HEK293 (cell line): ENCODE results near the gene SH2D1B.

ENCODE experiments used
- CTCF ChIA-PET: fragments of 350-600 bp; formaldehyde crosslinking; extraction: SDS; loops from one replicate; lab custom pipeline; 2021; ENCODE audit warnings: antibody characterized with exemption; lab: Yijun Ruan, JAX
- POLR2A ChIA-PET: fragments of 300-600 bp; formaldehyde crosslinking; extraction: SDS; loops from one replicate; lab custom pipeline; 2020; ENCODE audit warnings: antibody characterized with exemption, inconsistent platforms; lab: Yijun Ruan, JAX
- H3K27ac ChIP-seq: fragments of 200-500 bp; sonication (Bioruptor generic); 2 replicates; pipeline ENCODE4 v1.5.1; 2014; ENCODE audit warnings: low read depth, low read length, control low read depth, inconsistent platforms; ENCODE audit errors: extremely low read depth
- H3K36me3 ChIP-seq, 2 experiments: fragments of 200-500 bp in 1 of 2; sonication (Bioruptor generic) in 1 of 2; 1 replicate in 1 of 2; 2 replicates in 1 of 2; pipeline ENCODE4 v1.5.1; 2014 to 2017; ENCODE audit warnings: inconsistent platforms in 2 of 2, low read length in 2 of 2; ENCODE audit not compliant: control insufficient read depth in 2 of 2, insufficient read depth in 1 of 2
- H3K4me1 ChIP-seq: fragments of 200-500 bp; sonication (Bioruptor generic); 2 replicates; pipeline ENCODE4 v1.5.1; 2014; ENCODE audit warnings: mild to moderate bottlenecking, low read length, inconsistent platforms; ENCODE audit not compliant: control insufficient read depth, insufficient read depth
- H3K4me3 ChIP-seq: 2 replicates; pipeline ENCODE4 v1.5.1; 2011; ENCODE audit warnings: low read depth, mild to moderate bottlenecking, control low read depth, low read length, moderate library complexity
- H3K9me3 ChIP-seq: fragments of 200-500 bp; sonication (Bioruptor generic); 2 replicates; pipeline ENCODE4 v1.5.1; 2014; ENCODE audit warnings: low read depth, low read length, inconsistent platforms; ENCODE audit not compliant: control insufficient read depth, insufficient read depth
- BCL11A ChIP-seq: fragments of 450-650 bp; formaldehyde crosslinking; IDR thresholded peaks from 2 replicates; pipeline ENCODE4 v1.5.1; 2016; ENCODE audit warnings: low read depth, missing biosample characterization, missing genetic modification characterization
- EGR2 ChIP-seq: fragments of 450-650 bp; formaldehyde crosslinking; IDR thresholded peaks from 2 replicates; pipeline ENCODE4 v1.5.1; 2016; ENCODE audit warnings: low read depth, missing biosample characterization, missing genetic modification characterization
- GLIS2 ChIP-seq: fragments of 450-650 bp; formaldehyde crosslinking; IDR thresholded peaks from 2 replicates; pipeline ENCODE4 v1.5.1; 2016; ENCODE audit warnings: missing biosample characterization, missing genetic modification characterization
- HIC1 ChIP-seq: fragments of 450-650 bp; formaldehyde crosslinking; IDR thresholded peaks from 2 replicates; pipeline ENCODE4 v1.5.1; 2016; ENCODE audit warnings: missing biosample characterization, missing genetic modification characterization
- IKZF3 ChIP-seq: fragments of 450-650 bp; IDR thresholded peaks from 2 replicates; pipeline ENCODE4 v1.5.0; 2018; ENCODE audit warnings: missing biosample characterization, mild to moderate bottlenecking, missing genetic modification characterization, moderate library complexity
- YY2 ChIP-seq: fragments of 450-650 bp; formaldehyde crosslinking; IDR thresholded peaks from 2 replicates; pipeline ENCODE4 v1.5.1; 2016; ENCODE audit warnings: missing biosample characterization, missing genetic modification characterization
- ZNF148 ChIP-seq: fragments of 450-650 bp; formaldehyde crosslinking; IDR thresholded peaks from 2 replicates; pipeline ENCODE4 v1.5.0; 2017; ENCODE audit warnings: missing biosample characterization, missing genetic modification characterization, borderline replicate concordance
- ZNF18 ChIP-seq: fragments of 450-650 bp; formaldehyde crosslinking; IDR thresholded peaks from 2 replicates; pipeline ENCODE4 v1.5.1; 2016; ENCODE audit warnings: missing biosample characterization, missing genetic modification characterization
- ZNF184 ChIP-seq: fragments of 450-650 bp; IDR thresholded peaks from 2 replicates; pipeline ENCODE4 v1.5.1; 2018; ENCODE audit warnings: missing biosample characterization, mild to moderate bottlenecking, missing genetic modification characterization
- ZNF202 ChIP-seq: fragments of 450-650 bp; formaldehyde crosslinking; IDR thresholded peaks from 2 replicates; pipeline ENCODE4 v1.5.1; 2016; ENCODE audit warnings: missing biosample characterization, missing genetic modification characterization, borderline replicate concordance
- ZNF423 ChIP-seq: fragments of 450-650 bp; formaldehyde crosslinking; IDR thresholded peaks from 2 replicates; pipeline ENCODE4 v1.5.1; 2016; ENCODE audit warnings: missing biosample characterization, missing genetic modification characterization
- ZNF473 ChIP-seq: fragments of 450-650 bp; formaldehyde crosslinking; IDR thresholded peaks from 2 replicates; pipeline ENCODE4 v1.5.1; 2017; ENCODE audit warnings: missing biosample characterization, missing genetic modification characterization
- ZNF76 ChIP-seq: fragments of 450-650 bp; formaldehyde crosslinking; IDR thresholded peaks from 2 replicates; pipeline ENCODE4; 2016; ENCODE audit warnings: low read depth, missing biosample characterization, missing genetic modification characterization, borderline replicate concordance
- ZSCAN4 ChIP-seq: fragments of 450-650 bp; formaldehyde crosslinking; IDR thresholded peaks from 2 replicates; pipeline ENCODE4 v1.5.1; 2017; ENCODE audit warnings: missing biosample characterization, missing genetic modification characterization
- ZXDB ChIP-seq: fragments of 450-650 bp; formaldehyde crosslinking; IDR thresholded peaks from 2 replicates; pipeline ENCODE4 v1.5.1; 2016; ENCODE audit warnings: missing biosample characterization, missing genetic modification characterization
- TF ChIP-seq, protein P1 (sequence below): fragments of 450-650 bp; formaldehyde crosslinking; IDR thresholded peaks from 2 replicates; pipeline ENCODE4 v1.5.1; 2016; ENCODE audit warnings: missing biosample characterization, missing genetic modification characterization, low read depth
- TF ChIP-seq, protein P2 (sequence below): fragments of 450-650 bp; formaldehyde crosslinking; IDR thresholded peaks from 2 replicates; pipeline ENCODE4 v1.5.1; 2017; ENCODE audit warnings: missing biosample characterization, missing genetic modification characterization
- TF ChIP-seq, protein P3 (sequence below): fragments of 450-650 bp; formaldehyde crosslinking; IDR thresholded peaks from 2 replicates; pipeline ENCODE4 v1.5.1; 2016; ENCODE audit warnings: missing biosample characterization, missing genetic modification characterization

The SH2D1B gene

GRCh38 chr1:162412002-162412401 is at the start of gene SH2D1B:
SH2D1B (minus strand) TSS chr1:162412136; CDS start chr1:162412016, 120 bp downstream.
- ChIA-PET CTCF (no interaction called here), POLR2A (no interaction called here)
- H3K27ac ChIP-seq, result no peak within 1 kb of the TSS

DNA sequence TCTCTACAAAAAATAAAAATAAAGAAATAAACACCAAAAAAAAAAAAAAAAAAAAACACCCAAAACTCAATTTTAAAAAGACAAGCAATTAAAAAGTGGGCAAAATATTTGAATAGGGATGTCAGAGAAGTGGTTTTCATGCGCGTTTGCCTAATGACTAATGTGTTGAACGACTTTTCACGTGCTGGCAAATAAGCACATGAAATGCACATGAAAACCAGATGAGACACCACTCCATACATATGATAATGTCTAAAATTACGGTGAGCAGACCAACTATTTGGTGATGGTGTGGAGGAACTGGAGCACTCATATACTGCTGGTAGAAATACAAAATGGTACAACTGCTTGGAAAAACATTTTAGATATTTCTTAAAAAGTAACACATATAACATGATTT is 46.3 kb upstream of the SH2D1B start:
- no peaks in the 10 kb centered on the region for H3K9me3 ChIP-seq
- H3K36me3 ChIP-seq, result no peaks in the 10 kb centered on the region
- no peaks in the 10 kb centered on the region for H3K4me1 ChIP-seq
- ChIA-PET POLR2A (no interaction called here), CTCF (no interaction called here)
- H3K27ac ChIP-seq, result no peak overlapping the region
- H3K4me3 ChIP-seq, result no peak overlapping the region
- TF ChIP-seq, protein P1, sequence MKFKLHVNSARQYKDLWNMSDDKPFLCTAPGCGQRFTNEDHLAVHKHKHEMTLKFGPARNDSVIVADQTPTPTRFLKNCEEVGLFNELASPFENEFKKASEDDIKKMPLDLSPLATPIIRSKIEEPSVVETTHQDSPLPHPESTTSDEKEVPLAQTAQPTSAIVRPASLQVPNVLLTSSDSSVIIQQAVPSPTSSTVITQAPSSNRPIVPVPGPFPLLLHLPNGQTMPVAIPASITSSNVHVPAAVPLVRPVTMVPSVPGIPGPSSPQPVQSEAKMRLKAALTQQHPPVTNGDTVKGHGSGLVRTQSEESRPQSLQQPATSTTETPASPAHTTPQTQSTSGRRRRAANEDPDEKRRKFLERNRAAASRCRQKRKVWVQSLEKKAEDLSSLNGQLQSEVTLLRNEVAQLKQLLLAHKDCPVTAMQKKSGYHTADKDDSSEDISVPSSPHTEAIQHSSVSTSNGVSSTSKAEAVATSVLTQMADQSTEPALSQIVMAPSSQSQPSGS (tag by site-specific recombination), result no peak
- TF ChIP-seq BCL11A (tag by site-specific recombination), result no peak
- TF ChIP-seq ZNF184 (tag by site-specific recombination), result no peak
- no peak for TF ChIP-seq ZNF473 (tag by site-specific recombination)
- TF ChIP-seq EGR2, result no peak
- TF ChIP-seq ZSCAN4 (tag by site-specific recombination), result no peak
- no peak for TF ChIP-seq ZNF423 (tag by site-specific recombination)
- TF ChIP-seq HIC1 (tag by site-specific recombination), result no peak
- no peak for TF ChIP-seq ZNF148
- TF ChIP-seq ZNF202, result no peak
- no peak for TF ChIP-seq ZNF18 (tag by site-specific recombination)
- no peak for TF ChIP-seq GLIS2 (tag by site-specific recombination)

More at GRCh38 chr1:162412002-162412401, at the start of gene SH2D1B:
- Histone ChIP-seq H3K4me3 (no peak within 1 kb of the TSS), H3K9me3 (no peaks in the 10 kb centered on the region), H3K36me3 (no peaks in the 10 kb centered on the region), H3K4me1 (no peaks in the 10 kb centered on the region)
- TF ChIP-seq ZNF76 (tag by site-specific recombination) (no peak), IKZF3 (tag by site-specific recombination) (no peak), ZXDB (tag by site-specific recombination) (no peak), YY2 (tag by site-specific recombination) (no peak)
- TF ChIP-seq, protein P2, sequence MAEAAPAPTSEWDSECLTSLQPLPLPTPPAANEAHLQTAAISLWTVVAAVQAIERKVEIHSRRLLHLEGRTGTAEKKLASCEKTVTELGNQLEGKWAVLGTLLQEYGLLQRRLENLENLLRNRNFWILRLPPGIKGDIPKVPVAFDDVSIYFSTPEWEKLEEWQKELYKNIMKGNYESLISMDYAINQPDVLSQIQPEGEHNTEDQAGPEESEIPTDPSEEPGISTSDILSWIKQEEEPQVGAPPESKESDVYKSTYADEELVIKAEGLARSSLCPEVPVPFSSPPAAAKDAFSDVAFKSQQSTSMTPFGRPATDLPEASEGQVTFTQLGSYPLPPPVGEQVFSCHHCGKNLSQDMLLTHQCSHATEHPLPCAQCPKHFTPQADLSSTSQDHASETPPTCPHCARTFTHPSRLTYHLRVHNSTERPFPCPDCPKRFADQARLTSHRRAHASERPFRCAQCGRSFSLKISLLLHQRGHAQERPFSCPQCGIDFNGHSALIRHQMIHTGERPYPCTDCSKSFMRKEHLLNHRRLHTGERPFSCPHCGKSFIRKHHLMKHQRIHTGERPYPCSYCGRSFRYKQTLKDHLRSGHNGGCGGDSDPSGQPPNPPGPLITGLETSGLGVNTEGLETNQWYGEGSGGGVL (tag by site-specific recombination), result no peak
- TF ChIP-seq, protein P3, sequence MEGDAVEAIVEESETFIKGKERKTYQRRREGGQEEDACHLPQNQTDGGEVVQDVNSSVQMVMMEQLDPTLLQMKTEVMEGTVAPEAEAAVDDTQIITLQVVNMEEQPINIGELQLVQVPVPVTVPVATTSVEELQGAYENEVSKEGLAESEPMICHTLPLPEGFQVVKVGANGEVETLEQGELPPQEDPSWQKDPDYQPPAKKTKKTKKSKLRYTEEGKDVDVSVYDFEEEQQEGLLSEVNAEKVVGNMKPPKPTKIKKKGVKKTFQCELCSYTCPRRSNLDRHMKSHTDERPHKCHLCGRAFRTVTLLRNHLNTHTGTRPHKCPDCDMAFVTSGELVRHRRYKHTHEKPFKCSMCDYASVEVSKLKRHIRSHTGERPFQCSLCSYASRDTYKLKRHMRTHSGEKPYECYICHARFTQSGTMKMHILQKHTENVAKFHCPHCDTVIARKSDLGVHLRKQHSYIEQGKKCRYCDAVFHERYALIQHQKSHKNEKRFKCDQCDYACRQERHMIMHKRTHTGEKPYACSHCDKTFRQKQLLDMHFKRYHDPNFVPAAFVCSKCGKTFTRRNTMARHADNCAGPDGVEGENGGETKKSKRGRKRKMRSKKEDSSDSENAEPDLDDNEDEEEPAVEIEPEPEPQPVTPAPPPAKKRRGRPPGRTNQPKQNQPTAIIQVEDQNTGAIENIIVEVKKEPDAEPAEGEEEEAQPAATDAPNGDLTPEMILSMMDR, result no peak
